ENCODE measurements around the gene CMTM4.
"Not testable (repeated sequence)": the region's sequence is repeated elsewhere in the genome, so short reads cannot be mapped to it uniquely, and the experiment has no call there.

Gene CMTM4

DNA sequence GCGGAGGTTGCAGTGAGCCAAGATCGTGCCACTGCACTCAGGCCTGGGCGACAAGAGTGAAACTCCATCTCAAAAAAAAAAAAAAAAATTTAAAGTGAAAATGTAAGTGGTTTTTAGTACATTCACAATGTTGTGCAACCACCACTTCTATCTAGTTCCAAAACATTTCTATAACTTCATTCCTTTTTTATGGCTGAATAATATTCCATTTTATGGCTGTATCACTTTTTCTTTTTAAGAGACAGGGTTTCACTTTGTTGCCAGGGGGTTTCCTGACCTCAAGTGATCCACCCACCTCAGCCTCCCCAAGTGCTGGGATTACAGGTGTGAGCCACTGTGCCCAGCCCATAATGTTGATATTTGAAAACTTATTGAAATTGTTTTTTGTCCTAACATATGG is 103.7 kb downstream of the CMTM4 start:
- DNase-seq (ENCODE audit: low read depth in 2 of 2) = no peak

DNA sequence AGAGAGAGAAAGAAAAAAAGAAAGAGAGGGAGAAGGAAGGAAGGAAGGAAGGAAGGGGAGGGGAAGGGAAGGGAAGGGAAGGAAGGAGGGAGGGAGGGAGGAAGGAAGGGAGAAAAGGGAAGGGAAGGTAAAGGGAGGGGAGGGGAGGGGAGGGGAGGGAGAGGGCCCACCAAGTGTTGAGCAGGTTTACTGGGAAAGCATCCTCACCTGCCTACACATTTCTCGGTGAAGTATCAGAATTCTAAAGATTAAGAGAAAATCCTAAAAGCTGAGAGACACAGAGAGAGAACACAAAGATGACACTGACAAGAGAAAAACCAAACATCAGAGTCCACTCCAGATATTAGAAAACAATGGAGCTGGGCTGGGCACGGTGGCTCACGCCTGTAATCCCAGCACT is 104.3 kb downstream of the CMTM4 start:
- DNase-seq (ENCODE audit: low read depth in 2 of 2) = no peak

DNA sequence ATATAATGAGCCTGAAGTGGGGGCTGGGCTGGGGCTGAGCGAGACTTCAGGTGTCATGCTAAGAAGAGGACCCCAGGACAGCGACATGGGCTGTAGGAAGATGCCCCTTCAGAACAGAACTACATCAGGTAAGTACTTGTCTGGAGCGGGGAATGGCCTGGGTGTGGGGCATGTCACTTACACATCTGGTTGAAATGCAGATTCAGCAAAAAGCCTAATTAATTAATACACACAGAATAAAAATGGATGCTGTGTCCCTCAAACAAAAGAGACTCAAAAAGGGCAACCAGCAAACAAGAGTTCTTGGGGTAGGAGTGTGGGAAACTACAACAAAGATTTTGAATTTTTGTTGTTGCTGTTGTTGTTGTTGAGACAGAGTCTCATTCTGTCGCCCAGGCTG is 105.5 kb downstream of the CMTM4 start:
- DNase-seq (ENCODE audit: low read depth in 2 of 2) = no peak

DNA sequence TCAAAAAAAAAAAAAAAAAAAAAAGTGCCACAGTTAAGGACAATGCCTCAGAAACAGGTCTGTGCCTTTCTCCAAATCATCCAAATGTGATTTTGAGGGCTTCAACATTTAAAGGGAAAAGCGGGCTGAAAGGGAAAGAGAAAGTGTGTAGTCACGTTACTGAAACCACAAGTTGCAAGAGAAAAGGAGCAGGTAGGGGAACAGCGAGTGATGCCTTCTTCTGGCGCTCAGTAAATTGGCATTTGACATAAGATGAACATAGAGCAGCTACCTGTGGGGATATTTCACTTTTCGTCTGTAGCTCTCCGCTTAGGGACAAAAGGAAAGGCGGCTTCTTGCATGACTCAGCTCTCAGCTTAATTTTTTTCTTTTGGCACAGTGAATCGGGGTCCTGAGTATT is 106.2 kb downstream of the CMTM4 start:
- DNase-seq (ENCODE audit: low read depth in 2 of 2) = no peak

DNA sequence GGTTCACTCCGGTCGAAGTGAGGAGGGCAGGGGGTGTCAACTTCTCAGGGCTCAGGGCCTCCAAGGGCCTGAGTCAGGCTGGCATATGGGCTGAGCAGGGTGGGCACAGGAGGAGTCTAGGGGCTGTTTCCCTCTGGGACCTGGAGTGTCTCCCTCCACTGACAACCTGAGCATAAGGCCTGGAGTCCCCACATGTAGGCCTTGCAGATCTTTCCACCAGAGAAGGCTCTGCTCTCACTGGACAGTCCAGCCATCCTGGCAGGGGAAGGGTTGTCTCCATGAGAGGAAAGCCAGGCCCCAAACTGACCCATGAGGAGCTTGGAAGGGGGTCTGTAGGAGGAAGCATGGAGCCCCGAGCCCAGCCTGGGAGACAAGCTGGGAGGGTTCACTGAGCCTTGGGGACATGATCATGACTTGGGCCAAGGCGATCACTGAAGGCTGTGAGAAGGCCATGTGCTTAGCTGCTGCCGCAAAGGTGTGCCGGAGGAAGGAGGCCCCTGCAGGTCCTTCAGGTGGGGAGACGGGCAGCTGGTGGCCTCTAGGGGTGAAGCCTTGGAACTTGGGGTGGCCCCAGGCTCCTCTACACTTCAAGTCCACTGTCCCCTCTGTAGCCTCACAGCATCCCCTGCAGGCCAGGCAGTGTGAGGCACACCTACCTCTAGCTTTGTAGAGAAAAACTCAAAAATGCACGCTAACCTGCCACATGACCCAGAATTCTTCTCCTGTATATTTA is 107.4 kb downstream of the CMTM4 start:
- DNase-seq (ENCODE audit: low read depth in 2 of 2) = peak; percentile 52 to 53

DNA sequence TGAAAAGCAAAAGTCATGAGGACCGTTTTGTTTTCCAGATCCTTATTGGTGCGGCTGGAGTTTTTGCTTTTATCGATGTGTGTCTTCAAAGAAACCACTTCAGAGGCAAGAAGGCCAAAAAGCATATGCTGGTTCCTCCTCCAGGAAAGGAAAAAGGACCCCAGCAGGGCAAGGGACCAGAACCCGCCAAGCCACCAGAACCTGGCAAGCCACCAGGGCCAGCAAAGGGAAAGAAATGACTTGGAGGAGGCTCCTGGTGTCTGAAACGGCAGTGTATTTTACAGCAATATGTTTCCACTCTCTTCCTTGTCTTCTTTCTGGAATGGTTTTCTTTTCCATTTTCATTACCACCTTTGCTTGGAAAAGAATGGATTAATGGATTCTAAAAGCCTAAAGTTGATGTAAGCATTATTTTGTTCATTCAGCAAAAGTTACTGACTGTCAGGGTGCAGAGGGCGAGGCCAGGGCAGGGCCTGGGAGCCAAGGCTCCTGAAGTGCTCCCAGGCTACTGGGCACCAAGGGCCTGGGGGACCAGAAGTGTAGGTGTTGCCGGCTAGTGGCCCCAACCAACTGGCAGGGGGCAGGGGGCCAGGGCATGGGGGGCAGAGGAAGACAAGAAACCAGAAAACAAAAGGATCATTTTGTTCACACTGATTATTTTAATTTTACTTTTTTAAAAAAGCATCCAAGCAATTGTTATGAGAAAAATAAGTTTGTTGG is 108.5 kb downstream of the CMTM4 start:
- no peak for DNase-seq (ENCODE audit: low read depth in 2 of 2)

DNA sequence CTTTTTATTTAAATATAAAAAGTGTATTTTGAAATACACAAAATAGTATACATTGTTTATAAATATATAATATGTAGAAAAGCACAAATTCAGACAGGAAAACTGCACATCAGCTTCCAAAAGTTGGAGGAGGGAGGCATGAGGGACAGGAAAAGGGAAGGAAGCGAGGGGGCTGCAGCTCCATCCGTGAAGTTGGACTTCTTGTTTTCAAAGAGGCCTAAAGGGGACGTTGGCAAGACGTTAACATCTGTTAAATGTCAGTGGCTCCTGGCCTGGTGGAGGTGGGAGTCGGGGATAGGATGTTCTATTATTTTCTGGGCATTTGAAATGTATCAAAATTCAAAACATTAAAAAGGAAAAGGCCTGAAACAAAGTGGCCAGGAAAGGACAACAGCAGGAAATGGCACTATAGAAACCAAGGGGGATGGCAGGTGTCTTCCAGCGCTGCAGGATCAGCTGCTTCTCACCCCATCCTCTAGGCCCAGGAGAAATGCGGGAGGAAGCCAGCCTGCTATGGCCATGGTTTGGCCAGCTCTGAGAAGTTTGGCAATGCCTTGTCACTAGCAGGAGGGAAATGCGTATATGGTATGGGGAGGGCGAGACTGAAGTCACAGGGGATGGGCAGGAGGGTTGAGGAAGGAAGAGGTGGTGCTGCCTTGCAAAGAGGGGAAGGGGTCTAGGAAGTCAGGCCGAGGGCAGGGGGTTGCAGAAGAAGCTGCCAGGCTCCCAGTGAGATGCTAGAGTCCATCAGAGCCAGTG is 110.9 kb downstream of the CMTM4 start:
- no peak for DNase-seq (ENCODE audit: low read depth in 2 of 2)

DNA sequence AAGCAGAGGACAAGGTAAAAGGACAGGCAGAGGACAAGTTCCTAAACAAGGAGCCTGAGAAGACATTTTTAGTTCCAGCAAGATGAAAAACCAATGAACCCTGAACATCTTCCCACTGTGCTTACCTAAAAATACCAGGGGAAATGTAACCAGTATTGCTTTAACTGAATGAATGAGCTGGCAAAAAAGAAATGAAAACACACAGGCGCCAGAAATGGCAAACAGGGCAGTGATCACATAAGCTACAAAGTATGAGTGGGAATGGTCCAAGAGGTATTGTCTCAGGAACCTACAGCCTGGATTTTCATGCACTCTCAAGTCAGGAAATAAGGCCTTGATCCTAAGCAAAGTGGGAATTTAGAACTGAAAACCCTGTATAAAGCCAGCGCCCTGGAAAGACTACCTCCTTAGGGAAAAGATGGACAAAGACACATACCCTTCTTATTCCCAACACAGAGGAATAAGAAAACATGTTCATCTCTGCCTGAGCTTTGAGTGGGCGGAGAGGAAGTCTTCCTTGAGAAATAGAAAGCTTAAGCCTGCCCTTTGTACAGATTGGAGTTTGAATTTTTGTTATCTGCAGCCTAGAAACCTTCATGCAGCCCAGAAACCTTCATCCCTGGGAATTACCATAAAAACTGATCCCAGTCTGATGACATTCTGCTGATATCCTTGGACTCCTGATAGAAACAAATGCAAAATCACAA is 115.1 kb downstream of the CMTM4 start:
- DNase-seq (ENCODE audit: low read depth in 2 of 2) = no peak

DNA sequence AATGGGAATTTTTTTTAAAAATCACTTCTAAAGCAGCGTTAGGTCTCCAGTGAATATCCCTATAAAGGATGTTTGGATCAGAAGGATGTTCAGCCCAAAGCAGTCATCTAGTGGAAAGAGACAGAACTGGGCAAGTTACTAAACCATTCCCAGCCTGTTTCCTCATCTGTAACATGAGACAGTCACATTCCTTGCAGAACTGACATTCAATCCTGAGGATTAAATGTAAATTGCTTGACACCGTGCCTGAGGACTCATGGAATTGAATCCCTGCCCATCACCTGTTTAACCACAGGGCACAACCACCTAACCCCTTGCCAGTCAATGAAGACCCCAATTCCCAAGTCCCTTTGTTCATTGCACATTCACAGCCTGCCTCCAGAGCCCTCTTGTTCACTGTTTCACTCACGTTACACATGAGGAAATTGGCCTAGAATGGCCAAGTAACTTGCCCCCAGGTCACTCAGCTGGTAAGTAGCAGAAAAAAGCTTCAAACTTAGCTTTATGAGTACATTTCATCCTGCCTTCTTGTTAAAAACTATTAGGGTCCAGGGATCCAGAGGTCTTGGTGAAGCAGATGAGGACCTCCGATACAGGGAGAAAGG is 115.8 kb downstream of the CMTM4 start:
- DNase-seq (ENCODE audit: low read depth in 2 of 2) = no peak

DNA sequence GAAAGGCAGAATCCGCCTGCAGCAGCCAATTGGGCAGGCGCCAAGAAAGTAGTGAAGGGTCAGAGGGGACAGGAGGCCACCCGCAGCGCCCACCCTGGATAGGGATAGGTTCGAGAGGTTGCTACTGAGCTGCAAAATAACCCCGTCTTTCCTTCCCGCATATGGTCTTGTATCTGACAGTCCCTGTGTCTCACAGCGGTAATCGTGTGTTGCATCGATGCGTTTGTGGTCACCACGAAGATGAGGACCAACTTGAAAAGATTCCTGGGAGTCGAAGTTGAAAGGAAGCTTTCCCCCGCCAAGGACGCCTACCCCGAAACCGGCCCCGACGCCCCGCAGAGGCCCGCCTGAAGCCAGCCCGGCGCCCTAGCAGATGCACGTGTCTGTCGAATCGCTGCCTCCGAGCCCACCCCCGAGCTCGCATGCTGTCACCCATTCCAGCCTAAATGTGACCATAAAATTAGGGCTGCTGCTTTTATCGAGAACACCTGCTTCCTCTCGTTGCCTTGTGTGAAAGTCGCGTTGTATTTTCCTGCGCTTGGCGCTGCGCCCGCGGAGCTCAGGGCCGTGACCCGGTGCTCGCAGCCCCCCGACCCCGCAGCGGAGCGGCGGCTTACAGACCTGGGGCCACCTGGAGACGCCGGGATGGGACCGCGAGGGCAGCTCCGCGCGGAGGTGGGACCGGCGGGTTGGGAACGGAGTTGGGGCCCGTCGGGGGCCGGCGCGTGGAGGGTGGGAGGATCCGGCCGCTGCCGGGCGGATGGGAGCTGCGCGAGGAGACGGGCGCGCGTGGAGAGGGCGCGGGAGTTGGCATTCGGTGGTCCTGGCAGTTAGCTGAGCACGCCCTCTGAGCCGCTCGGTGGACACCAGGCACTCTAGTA is 117.7 kb downstream of the CMTM4 start, which contains the start of gene CMTM2:
TSS of gene CMTM2 (plus strand) at position 813 of the 881 bp plus-strand sequence. CDS start 145 bp downstream, outside the sequence.
- no peak for DNase-seq (ENCODE audit: low read depth in 2 of 2)

DNA sequence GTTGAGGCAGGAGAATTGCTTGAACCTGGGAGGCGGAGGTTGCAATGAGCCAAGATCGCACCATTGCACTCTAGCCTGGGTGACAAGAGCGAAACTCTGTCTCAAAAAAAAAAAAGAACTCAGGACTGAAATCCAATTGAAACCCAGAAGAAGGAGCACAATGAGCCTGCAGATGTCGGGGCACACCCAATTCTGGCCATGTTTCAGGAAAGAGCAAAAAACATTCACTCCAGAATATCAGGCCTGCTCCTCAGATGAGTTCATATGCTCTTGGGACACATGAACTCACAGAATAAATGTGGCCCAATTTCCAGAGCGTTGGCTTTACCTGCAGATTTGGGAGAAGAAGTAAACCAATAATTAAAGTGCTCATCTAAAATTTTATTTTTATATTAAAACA is 120.2 kb downstream of the CMTM4 start:
- DNase-seq (ENCODE audit: low read depth in 2 of 2) = no peak

DNA sequence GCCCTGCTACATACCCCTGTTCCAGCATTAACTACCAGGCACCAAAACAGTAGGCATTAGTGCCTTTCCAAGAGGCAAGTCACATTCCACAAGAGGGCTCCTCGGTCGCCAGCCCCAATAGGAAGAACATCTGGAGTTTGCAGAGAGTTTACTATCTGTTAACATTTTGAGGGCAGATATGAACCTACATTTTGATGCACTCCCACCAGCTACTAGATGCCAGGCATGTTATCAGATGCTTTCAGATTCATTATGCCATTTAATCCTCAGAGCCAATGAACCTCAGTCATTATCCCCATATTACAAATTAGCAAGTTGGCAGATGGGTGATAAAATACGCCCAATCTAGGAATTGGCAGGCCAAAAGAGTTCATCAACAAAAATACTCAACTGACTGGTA is 121.5 kb downstream of the CMTM4 start:
- no peak for DNase-seq (ENCODE audit: low read depth in 2 of 2)

DNA sequence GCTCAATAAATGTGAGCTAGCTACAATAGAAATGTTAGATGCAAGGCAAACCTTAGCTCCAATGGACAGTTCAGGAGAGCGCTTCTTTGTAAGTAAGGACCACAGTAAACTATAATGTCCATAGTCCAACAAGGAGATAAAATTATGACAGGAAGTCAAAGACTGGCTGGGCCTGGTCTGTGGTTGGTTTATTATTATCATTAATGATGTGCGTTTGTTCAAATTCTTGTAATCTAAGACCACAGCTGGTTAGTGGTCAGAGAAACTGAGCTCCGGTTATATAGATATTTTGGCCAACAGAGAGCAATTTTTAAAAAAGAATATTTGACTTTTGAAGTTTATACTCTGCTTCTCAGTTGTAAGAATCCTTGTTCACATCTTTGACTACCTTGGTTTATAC is 122.0 kb downstream of the CMTM4 start:
- no peak for DNase-seq (ENCODE audit: low read depth in 2 of 2)

DNA sequence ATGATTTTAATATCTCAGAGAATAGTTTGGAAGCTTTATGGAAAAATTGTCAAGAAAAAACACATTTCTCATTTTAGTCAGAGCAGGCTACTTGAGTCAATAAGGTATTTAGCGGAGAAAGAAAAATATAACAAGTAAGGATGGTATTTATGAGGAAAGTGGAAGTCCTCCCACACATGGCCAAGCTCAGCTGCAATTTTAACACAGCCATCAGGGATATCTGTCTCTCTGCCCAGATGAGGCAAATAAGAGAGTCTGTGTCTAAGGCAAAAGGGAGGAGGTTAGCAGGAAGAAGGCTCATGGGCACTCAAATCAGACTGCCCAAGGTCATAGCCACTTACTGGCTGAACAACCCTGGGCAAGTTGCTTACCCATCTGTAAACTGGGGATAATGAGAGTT is 122.5 kb downstream of the CMTM4 start:
- no peak for DNase-seq (ENCODE audit: low read depth in 2 of 2)

DNA sequence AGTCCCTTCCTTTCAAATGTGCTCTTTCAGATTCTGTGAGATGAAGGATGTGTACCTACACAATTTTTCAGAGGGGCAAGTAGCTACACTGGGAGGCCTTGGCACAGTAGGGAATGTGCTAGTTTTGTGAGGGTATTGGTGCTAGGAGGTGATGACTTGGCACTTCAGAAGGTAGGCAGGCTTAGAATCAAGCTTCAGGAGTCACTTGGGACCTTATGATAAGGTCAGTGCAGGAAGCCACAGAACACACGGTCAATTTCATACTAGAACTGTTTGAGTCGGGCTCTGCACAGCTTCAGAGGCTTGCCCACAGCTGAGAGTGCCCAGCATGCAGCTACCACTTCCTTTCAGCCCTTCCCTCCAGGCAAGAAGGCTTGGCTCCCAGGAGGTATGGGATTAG is 124.2 kb downstream of the CMTM4 start:
- DNase-seq (ENCODE audit: low read depth in 2 of 2) = no peak

DNA sequence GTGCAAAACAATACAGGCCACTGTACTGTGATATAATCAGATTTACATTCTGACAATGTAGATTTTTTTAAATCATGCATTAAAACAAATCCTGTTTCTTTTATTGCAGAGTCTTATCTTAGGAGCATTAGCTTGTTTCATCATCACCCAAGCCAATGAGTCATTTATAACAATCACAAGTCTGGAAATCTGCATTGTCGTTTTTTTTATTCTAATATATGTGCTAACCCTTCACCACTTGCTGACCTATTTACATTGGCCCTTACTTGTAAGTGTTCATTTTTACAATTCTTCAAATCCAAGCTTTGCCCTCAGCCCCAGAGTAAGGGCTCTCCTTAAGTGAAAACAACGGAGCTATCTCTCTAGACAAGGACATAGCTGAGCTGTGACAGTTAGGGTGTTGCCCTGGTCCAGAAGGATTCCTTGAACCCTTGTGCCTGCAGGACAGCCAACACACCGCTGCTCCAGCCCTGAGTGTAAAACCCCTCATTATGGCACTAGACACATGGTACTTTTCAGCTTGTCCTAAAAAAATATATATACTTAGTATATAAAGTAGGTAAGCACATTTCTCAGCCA is 126.6 kb downstream of the CMTM4 start:
- DNase-seq (ENCODE audit: low read depth in 2 of 2) = no peak

DNA sequence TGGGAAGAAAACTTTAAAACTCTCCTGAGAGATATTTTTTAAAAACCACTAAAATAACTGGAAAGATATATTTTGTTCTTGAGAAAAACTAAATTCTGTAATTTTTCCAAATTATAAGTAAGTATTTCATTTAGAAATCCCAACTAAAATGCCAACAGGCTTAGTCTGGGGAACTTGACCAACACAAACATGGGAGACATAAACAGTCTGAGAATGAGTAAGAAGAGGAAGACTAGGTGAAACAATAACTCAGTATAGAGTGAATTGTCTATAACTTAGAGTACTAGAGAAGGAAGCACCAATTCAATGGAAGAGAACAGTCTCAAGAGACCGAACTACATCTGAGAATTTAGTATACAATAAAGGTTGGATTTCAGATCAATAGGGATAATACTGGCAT is 127.4 kb downstream of the CMTM4 start:
- no peak for DNase-seq (ENCODE audit: low read depth in 2 of 2)

DNA sequence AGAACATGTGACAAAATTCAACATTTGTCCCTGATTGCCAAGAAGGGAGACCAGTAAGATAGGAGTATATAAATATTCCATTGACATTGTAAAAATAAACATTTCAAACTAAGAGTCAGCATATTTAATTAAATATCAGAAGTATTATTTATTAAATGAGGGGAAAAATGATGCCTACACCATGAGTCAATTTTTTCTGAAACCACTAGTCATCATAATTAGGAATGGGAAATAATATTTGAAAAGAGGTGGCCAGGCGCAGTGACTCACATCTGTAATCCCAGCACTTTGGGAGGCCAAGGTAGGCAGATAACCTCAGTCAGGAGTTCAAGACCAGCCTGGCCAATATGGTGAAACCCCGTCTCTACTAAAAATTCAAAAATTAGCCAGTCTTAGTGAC is 128.2 kb downstream of the CMTM4 start:
- no peak for DNase-seq (ENCODE audit: low read depth in 2 of 2)

DNA sequence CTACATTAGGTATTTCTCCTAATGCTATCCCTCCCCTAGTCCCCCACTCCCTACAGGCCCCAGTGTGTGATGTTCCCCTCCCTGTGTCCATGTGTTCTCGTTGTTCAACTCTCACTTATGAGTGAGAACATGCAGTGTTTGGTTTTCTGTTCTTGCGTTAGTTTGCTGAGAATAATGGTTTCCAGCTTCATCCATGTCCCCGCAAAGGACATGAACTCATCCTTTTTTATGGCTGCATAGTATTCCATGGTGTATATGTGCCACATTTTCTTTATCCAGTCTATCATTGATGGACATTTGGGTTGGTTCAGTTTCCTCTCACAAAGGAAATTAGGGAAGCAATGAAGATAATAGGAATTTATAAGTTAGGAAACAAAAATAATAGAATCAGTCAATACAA is 129.3 kb downstream of the CMTM4 start:
- not testable (repeated sequence) for DNase-seq (ENCODE audit: low read depth in 2 of 2)
